HG03521 (cell line): Measurements from ENCODE around the gene IFI44.

ENCODE experiments used
- ATAC-seq: cut with Tn5 transposase; IDR thresholded peaks from one replicate; pipeline ENCODE4 v1.9.1; 2021; ENCODE audit warnings: mild to moderate bottlenecking, moderate library complexity; ENCODE audit not compliant: unreplicated experiment

Gene IFI44

GRCh38 chr1:78649628-78650027 lies at the start of gene IFI44:
IFI44 (plus strand) TSS chr1:78649831; CDS start chr1:78650196, 365 bp downstream.
- ATAC-seq: peak; percentile 88

GRCh38 chr1:78601068-78601467 lies 48.6 kb upstream of the IFI44 start:
- no peak for ATAC-seq

- ATAC-seq: no peak
Observed at GRCh38 chr1:78603206-78603605, 46.4 kb upstream of the IFI44 start.

GRCh38 chr1:78604643-78605042 lies 45.0 kb upstream of the IFI44 start:
- ATAC-seq: no peak

GRCh38 chr1:78606274-78606673 lies 43.4 kb upstream of the IFI44 start:
- ATAC-seq: no peak

GRCh38 chr1:78607334-78607927 lies 42.2 kb upstream of the IFI44 start:
- no peak for ATAC-seq

GRCh38 chr1:78607944-78608343 lies 41.7 kb upstream of the IFI44 start:
- ATAC-seq: no peak

GRCh38 chr1:78617615-78618026 lies 32.0 kb upstream of the IFI44 start:
- peak; percentile 48 for ATAC-seq

GRCh38 chr1:78619032-78619431 lies 30.6 kb upstream of the IFI44 start:
- ATAC-seq: no peak

GRCh38 chr1:78619446-78619802 lies 30.2 kb upstream of the IFI44 start:
- no peak for ATAC-seq

- ATAC-seq: no peak
Observed at GRCh38 chr1:78619803-78620579, 29.6 kb upstream of the IFI44 start, which contains the start of gene IFI44L. IFI44L (plus strand) TSS chr1:78620448; CDS start chr1:78627916, 7,468 bp downstream.

- ATAC-seq: no peak
Observed at GRCh38 chr1:78620666-78621065, 29.0 kb upstream of the IFI44 start.

- no peak for ATAC-seq
Observed at GRCh38 chr1:78622548-78622947, 27.1 kb upstream of the IFI44 start.

GRCh38 chr1:78624035-78624434 lies 25.6 kb upstream of the IFI44 start:
- ATAC-seq: no peak

- ATAC-seq: no peak
Observed at GRCh38 chr1:78627321-78627720, 22.3 kb upstream of the IFI44 start.

GRCh38 chr1:78630600-78630999 lies 19.0 kb upstream of the IFI44 start:
- ATAC-seq: no peak

- ATAC-seq: no peak
Observed at GRCh38 chr1:78633209-78633608, 16.4 kb upstream of the IFI44 start.

GRCh38 chr1:78640462-78640861 lies 9.2 kb upstream of the IFI44 start:
- peak; percentile 54 for ATAC-seq

GRCh38 chr1:78641558-78641957 lies 8.1 kb upstream of the IFI44 start:
- peak; percentile 54 for ATAC-seq

- no peak for ATAC-seq
Observed at GRCh38 chr1:78645723-78646122, 3.9 kb upstream of the IFI44 start.

- ATAC-seq: no peak
Observed at GRCh38 chr1:78647238-78647637, 2.4 kb upstream of the IFI44 start.

GRCh38 chr1:78650114-78650660 lies 556 bp downstream of the IFI44 start:
- ATAC-seq: no peak
